ENCODE results near the gene SCYGR3. TPM values are rescaled to one million over a fixed set of nuclear protein-coding genes. Genes with fewer than 3 reads are reported as not detected.
A peak's percentile ranks its signal among the peaks of the same experiment; 100 is the strongest.

Gene SCYGR3
- total RNA-seq, 1 experiment from 2014 or later, result not detected

DNA sequence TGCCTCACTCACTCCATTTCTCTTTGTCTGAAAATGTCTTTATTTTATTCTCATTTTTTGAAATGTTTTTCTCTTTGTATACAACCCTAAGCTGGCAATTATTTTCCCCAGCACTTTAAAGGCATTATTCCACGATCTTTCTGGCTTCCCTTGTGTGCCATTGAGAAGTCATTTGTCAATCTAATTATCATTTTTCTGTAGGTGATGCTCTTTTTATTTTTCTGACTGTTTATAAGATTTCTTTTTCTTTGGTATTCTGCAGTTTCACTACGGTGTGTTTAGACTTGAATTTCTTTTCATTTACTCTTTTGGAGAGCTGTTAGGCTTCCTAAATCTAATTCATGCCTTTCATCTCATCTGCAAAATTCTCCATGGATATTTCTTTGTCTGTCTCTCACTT, 10.8 kb upstream of the SCYGR3 start:
- no peaks in the 10 kb centered on the region for H3K9me3 ChIP-seq (ENCODE audit: low read length)
- no peaks in the 10 kb centered on the region for H3K27me3 ChIP-seq (ENCODE audit: low read length)
- H3K36me3 ChIP-seq (ENCODE audit: low read depth, low read length), result no peaks in the 10 kb centered on the region
- no peaks in the 10 kb centered on the region for H3K9me2 ChIP-seq (replicated peaks; ENCODE audit: low read length)
- H3K79me2 ChIP-seq (ENCODE audit: low read length), result no peaks in the 10 kb centered on the region
- TF ChIP-seq EZH2 (IDR thresholded peaks at IDR 0.05; ENCODE audit: low read length, unreplicated experiment) (no peak), EZH2phosphoT487 (IDR thresholded peaks at IDR 0.05; ENCODE audit: borderline replicate concordance, low read length) (no peak)
- TF ChIP-seq, protein P1, sequence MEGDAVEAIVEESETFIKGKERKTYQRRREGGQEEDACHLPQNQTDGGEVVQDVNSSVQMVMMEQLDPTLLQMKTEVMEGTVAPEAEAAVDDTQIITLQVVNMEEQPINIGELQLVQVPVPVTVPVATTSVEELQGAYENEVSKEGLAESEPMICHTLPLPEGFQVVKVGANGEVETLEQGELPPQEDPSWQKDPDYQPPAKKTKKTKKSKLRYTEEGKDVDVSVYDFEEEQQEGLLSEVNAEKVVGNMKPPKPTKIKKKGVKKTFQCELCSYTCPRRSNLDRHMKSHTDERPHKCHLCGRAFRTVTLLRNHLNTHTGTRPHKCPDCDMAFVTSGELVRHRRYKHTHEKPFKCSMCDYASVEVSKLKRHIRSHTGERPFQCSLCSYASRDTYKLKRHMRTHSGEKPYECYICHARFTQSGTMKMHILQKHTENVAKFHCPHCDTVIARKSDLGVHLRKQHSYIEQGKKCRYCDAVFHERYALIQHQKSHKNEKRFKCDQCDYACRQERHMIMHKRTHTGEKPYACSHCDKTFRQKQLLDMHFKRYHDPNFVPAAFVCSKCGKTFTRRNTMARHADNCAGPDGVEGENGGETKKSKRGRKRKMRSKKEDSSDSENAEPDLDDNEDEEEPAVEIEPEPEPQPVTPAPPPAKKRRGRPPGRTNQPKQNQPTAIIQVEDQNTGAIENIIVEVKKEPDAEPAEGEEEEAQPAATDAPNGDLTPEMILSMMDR (conservative IDR thresholded peaks at IDR 0.05; ENCODE audit: low read depth, low read length), result no peak
- H3K27ac ChIP-seq (ENCODE audit: low read length), result no peak overlapping the region
- ChIA-PET POLR2A (ENCODE audit: unreplicated experiment) (no interaction called here), CTCF (no interaction called here)
- peaks cover 5% of the 10 kb centered on the region for H3K4me1 ChIP-seq (ENCODE audit: insufficient read depth, low read length)
- H3K9ac ChIP-seq (ENCODE audit: low read length), result no peak overlapping the region
- H2AFZ ChIP-seq (ENCODE audit: low read length), result no peak overlapping the region
- H3K4me2 ChIP-seq (ENCODE audit: low read length), result no peak overlapping the region
- no peaks in the 10 kb centered on the region for H3F3A ChIP-seq (ENCODE audit: low read length, unreplicated experiment)
- no peak for DNase-seq
- intact Hi-C loops (cut with micrococcal nuclease), result no loop called here
- no peak overlapping the region for H3K4me3 ChIP-seq (ENCODE audit: low read length)
- BruUV-seq (replicated peaks), result no TSS peak
- no peaks in the 10 kb centered on the region for H4K20me1 ChIP-seq (ENCODE audit: low read length)
- ATAC-seq, result no peak

DNA sequence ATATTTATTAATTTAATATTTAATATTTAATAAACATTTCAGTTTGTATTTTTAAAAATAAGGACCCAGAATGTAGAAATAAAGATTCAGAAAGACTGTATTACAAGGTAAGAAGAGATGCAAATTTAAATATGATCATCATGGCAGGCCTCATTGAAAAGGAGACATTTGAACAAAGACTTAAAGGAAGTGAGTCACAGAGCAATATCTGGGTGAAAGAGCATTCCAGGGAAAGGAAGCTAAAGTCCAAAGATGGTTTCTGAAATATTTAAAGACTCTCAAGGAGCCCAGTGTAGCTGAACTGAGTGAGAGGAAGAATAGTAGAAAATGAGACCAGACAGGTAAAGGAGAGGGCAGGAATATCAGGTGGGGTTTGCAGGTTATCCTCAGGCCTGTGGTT, 8.6 kb upstream of the SCYGR3 start:
- no peak for TF ChIP-seq EZH2phosphoT487 (IDR thresholded peaks at IDR 0.05; ENCODE audit: borderline replicate concordance, low read length)
- TF ChIP-seq, protein P1 (conservative IDR thresholded peaks at IDR 0.05; ENCODE audit: low read depth, low read length), result no peak
- no peak for TF ChIP-seq EZH2 (IDR thresholded peaks at IDR 0.05; ENCODE audit: low read length, unreplicated experiment)
- Histone ChIP-seq H2AFZ (ENCODE audit: low read length) (no peak overlapping the region), H3K4me3 (ENCODE audit: low read length) (no peak overlapping the region), H3K27ac (ENCODE audit: low read length) (no peak overlapping the region), H3K9me3 (ENCODE audit: low read length) (no peaks in the 10 kb centered on the region), H3K79me2 (ENCODE audit: low read length) (no peaks in the 10 kb centered on the region), H3K4me1 (ENCODE audit: insufficient read depth, low read length) (peaks cover 5% of the 10 kb centered on the region), H4K20me1 (ENCODE audit: low read length) (no peaks in the 10 kb centered on the region), H3K4me2 (ENCODE audit: low read length) (peak overlapping the region; percentile 17; the same call in 1 of the 2 replicates), H3K9me2 (replicated peaks; ENCODE audit: low read length) (no peaks in the 10 kb centered on the region), H3K27me3 (ENCODE audit: low read length) (no peaks in the 10 kb centered on the region), H3K9ac (ENCODE audit: low read length) (no peak overlapping the region), H3F3A (ENCODE audit: low read length, unreplicated experiment) (no peaks in the 10 kb centered on the region), H3K36me3 (ENCODE audit: low read depth, low read length) (no peaks in the 10 kb centered on the region)
- ATAC-seq (no peak), DNase-seq (peak; percentile 32)
- ChIA-PET CTCF (no interaction called here), POLR2A (ENCODE audit: unreplicated experiment) (no interaction called here)
- BruUV-seq (replicated peaks), result no TSS peak
- intact Hi-C loops (cut with micrococcal nuclease), result no loop called here

DNA sequence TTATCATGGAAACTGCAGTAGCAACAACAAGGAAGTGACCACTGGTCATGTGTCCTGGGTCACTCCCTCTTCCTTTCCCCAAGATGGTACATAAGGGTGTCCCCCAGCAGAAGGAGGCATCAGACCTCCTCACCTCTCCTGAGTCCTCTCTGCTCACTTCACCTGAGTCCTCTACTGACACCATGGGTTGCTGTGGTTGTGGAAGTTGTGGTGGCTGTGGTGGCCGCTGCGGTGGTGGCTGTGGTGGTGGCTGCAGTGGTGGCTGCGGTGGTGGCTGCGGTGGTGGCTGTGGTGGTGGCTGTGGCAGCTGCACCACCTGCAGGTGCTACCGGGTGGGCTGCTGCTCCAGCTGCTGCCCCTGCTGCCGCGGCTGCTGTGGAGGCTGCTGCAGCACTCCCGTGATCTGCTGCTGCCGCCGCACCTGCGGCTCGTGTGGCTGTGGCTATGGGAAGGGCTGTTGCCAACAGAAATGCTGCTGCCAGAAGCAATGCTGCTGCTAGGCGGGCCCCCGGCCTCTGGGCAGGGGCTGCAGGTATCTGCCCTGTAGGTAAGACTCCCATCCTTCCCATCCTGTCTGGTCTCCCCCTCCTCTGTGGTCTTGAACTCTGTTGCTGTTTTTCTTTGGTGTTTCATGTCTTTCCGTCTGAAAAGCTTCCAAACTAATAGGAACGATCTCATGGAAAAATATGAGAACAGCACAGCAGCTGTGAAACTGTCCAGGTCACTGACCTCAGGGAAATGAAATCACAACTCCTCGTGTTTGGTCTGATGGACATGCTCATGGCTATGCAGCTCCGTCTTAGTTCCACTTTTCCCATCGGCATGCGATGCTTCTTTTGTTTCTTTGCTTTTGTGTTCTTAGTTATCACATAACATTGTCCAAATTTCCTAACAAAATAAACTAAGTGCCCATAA, 2.9 kb upstream of the SCYGR3 start, which contains the start of gene SCYGR4:
TSS of gene SCYGR4 (plus strand) at position 183 of the 915 bp plus-strand sequence. CDS start at position 183, 0 bp downstream.
- ChIA-PET POLR2A (ENCODE audit: unreplicated experiment) (no interaction called here), CTCF (no interaction called here)
- BruUV-seq (replicated peaks), result no TSS peak
- ATAC-seq (no peak), DNase-seq (no peak)
- no peaks in the 10 kb centered on the region for H3K4me1 ChIP-seq (ENCODE audit: insufficient read depth, low read length)
- H3K4me2 ChIP-seq (ENCODE audit: low read length), result no peak within 1 kb of the TSS
- no peaks in the 10 kb centered on the region for H3K36me3 ChIP-seq (ENCODE audit: low read depth, low read length)
- TF ChIP-seq EZH2 (IDR thresholded peaks at IDR 0.05; ENCODE audit: low read length, unreplicated experiment), result no peak
- TF ChIP-seq, protein P1 (conservative IDR thresholded peaks at IDR 0.05; ENCODE audit: low read depth, low read length), result no peak
- no peak for TF ChIP-seq EZH2phosphoT487 (IDR thresholded peaks at IDR 0.05; ENCODE audit: borderline replicate concordance, low read length)
- H2AFZ ChIP-seq (ENCODE audit: low read length), result no peak within 1 kb of the TSS
- no peak within 1 kb of the TSS for H3K9ac ChIP-seq (ENCODE audit: low read length)
- no peak within 1 kb of the TSS for H3K4me3 ChIP-seq (ENCODE audit: low read length)
- no peaks in the 10 kb centered on the region for H3K79me2 ChIP-seq (ENCODE audit: low read length)
- intact Hi-C loops (cut with micrococcal nuclease), result no loop called here
- H3K27me3 ChIP-seq (ENCODE audit: low read length), result no peaks in the 10 kb centered on the region
- H4K20me1 ChIP-seq (ENCODE audit: low read length), result no peaks in the 10 kb centered on the region
- no peaks in the 10 kb centered on the region for H3F3A ChIP-seq (ENCODE audit: low read length, unreplicated experiment)
- H3K27ac ChIP-seq (ENCODE audit: low read length), result no peak within 1 kb of the TSS
- no peaks in the 10 kb centered on the region for H3K9me3 ChIP-seq (ENCODE audit: low read length)
- 0 out of 2 replicates have a peak, but pooled peaks cover 2% of the 10 kb centered on the region for H3K9me2 ChIP-seq (replicated peaks; ENCODE audit: low read length)

Data from PC-3 (cell line).